ENCODE data around the gene SMIM3. TPM values are rescaled to one million over a fixed set of nuclear protein-coding genes. Genes with fewer than 3 reads are reported as not detected.
"Not testable (repeated sequence)": the region's sequence is repeated elsewhere in the genome, so short reads cannot be mapped to it uniquely, and the experiment has no call there.

SMIM3 gene
- 15.0 and 61.8 TPM in 2 replicates for total RNA-seq (ENCODE audit: low replicate concordance)

GRCh38 chr5:150778517-150779396 is at the start of gene SMIM3:
TSS of gene SMIM3 (plus strand) at chr5:150778757. CDS start at chr5:150795441, 16,684 bp downstream.
- peak within 1 kb of the TSS; percentile 87 for H3K4me3 ChIP-seq (ENCODE audit: low read depth, low read length)
- peak; percentile 30 for TF ChIP-seq CTCF (IDR thresholded peaks at IDR 0.05; ENCODE audit: insufficient read depth, low read length)
- DNase-seq (ENCODE audit: low read depth): peak; percentile 62

DNA sequence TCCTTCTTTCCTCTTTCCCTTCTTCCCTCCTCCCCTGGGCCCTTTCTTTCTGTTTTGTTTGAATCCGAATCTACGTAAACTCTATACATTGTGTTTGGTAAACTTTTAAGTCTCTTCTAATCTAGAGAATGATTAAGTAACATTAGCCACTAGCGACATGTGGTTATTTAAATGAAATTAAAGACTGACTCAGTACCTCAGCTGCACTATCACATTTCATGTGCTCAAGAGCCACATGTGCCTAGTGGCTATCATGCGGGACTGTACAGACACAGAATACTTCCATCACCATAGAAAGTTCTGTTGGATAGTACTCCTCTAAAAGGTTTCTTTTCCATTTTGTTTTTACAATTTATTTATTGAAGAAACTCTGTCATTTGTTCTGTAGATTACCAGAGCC is 48.7 kb upstream of the SMIM3 start:
- DNase-seq (ENCODE audit: low read depth): no peak
- TF ChIP-seq CTCF (IDR thresholded peaks at IDR 0.05; ENCODE audit: insufficient read depth, low read length): no peak

GRCh38 chr5:150731669-150732242 is 46.8 kb upstream of the SMIM3 start:
- no peak for DNase-seq (ENCODE audit: low read depth)
- no peak overlapping the region for H3K4me3 ChIP-seq (ENCODE audit: low read depth, low read length)
- TF ChIP-seq CTCF (IDR thresholded peaks at IDR 0.05; ENCODE audit: insufficient read depth, low read length): no peak

More for the DNA sequence above, 48.7 kb upstream of the SMIM3 start:
- H3K4me3 ChIP-seq (ENCODE audit: low read depth, low read length): no peak overlapping the region

GRCh38 chr5:150734579-150735384 is 43.8 kb upstream of the SMIM3 start:
- no peak for DNase-seq (ENCODE audit: low read depth)
- TF ChIP-seq CTCF (IDR thresholded peaks at IDR 0.05; ENCODE audit: insufficient read depth, low read length): no peak
- no peak overlapping the region for H3K4me3 ChIP-seq (ENCODE audit: low read depth, low read length)

DNA sequence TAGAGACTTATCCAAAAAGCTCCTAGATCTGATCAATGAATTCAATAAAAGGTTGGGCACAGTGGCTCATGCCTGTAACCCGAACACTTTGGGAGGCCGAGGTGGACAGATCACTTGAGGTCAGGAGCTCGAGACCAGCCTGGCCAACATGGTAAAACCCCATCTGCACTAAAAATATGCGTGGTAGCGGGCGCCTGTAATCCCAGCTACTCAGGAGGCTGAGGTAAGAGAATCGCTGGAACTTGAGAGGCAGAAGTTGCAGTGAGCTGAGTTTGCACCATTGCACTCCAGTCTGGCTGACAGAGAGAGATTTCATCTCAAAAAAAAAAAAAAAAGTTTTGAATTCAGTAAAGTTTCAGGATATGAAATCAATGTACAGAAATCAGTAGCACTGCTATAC is 39.7 kb upstream of the SMIM3 start:
- no peak for DNase-seq (ENCODE audit: low read depth)
- TF ChIP-seq CTCF (IDR thresholded peaks at IDR 0.05; ENCODE audit: insufficient read depth, low read length): no peak
- no peak overlapping the region for H3K4me3 ChIP-seq (ENCODE audit: low read depth, low read length)

- no peak overlapping the region for H3K4me3 ChIP-seq (ENCODE audit: low read depth, low read length)
- DNase-seq (ENCODE audit: low read depth): no peak
- TF ChIP-seq CTCF (IDR thresholded peaks at IDR 0.05; ENCODE audit: insufficient read depth, low read length): no peak
Observed at GRCh38 chr5:150740992-150741391, 37.6 kb upstream of the SMIM3 start.

DNA sequence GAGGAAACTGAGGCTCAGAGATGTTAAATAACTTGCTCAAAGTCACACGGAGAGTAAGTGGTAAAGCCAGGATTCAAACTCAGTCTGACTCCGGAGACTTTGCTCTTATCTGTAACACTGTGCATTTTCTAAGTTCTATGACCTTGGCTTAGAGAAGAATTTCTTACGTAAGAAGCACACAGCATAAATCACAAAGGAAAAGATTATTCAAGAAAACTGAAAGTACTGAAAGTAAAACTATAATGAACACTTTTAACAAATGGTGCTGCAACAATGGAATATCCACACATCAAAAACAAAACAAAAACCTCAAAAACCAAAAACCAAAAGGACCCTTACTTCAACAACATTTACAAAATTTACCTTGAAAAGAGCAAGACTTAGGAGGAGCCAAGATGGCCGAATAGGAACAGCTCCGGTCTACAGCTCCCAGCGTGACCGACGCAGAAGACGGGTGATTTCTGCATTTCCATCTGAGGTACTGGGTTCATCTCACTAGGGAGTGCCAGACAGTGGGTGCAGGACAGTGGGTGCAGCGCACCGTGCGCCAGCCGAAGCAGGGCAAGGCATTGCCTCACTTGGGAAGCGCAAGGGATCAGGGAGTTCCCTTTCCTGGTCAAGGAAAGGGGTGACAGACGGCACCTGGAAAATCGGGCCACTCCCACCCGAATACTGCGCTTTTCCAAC is 36.0 kb upstream of the SMIM3 start:
- not testable (repeated sequence) for H3K4me3 ChIP-seq (ENCODE audit: low read depth, low read length)
- peak; percentile 58 for DNase-seq (ENCODE audit: low read depth)

GRCh38 chr5:150743142-150743488 is 35.4 kb upstream of the SMIM3 start:
- not testable (repeated sequence) for DNase-seq (ENCODE audit: low read depth); H3K4me3 ChIP-seq (ENCODE audit: low read depth, low read length)

Data from fibroblast of the aortic adventitia (primary cell).